HepG2 (cell line): ENCODE results near the gene NEU4. TPM values are rescaled to one million over a fixed set of nuclear protein-coding genes. Genes with fewer than 3 reads are reported as not detected.

Experiments used
- CEBPB ChIP-seq: IDR thresholded peaks from 2 replicates; pipeline ENCODE4 v1.6.1; 2011; ENCODE audit warnings: low read depth, low read length, improper control_type of control experiment, borderline replicate concordance
- GABPB1 ChIP-seq: IDR thresholded peaks from 2 replicates; pipeline ENCODE4 v1.6.1; 2016; ENCODE audit warnings: mild to moderate bottlenecking, missing genetic modification reagents, moderate library complexity, missing compliant biosample characterization
- KDM5B ChIP-seq: sonication (generic); formaldehyde crosslinking; IDR thresholded peaks from 2 replicates; pipeline ENCODE4 v1.4.0; 2020; ENCODE audit warnings: missing genetic modification reagents, mild to moderate bottlenecking, borderline replicate concordance
- NAIF1 ChIP-seq: sonication (generic); formaldehyde crosslinking; IDR thresholded peaks from 2 replicates; pipeline ENCODE4 v1.5.0; 2020; ENCODE audit warnings: mild to moderate bottlenecking, missing genetic modification reagents, borderline replicate concordance
- RFX3 ChIP-seq: IDR thresholded peaks from 2 replicates; pipeline ENCODE4 v1.6.1; 2016; ENCODE audit warnings: missing biosample characterization, missing genetic modification reagents
- SALL2 ChIP-seq: sonication (generic); formaldehyde crosslinking; IDR thresholded peaks from 2 replicates; pipeline ENCODE4 v1.8.1; 2023; ENCODE audit warnings: mild to moderate bottlenecking, missing genetic modification reagents, inconsistent platforms
- SOX6 ChIP-seq, 2 experiments: fragments of 450-650 bp in 1 of 2; sonication (generic) in 1 of 2; formaldehyde crosslinking in 1 of 2; IDR thresholded peaks; 2 replicates each; pipeline versions ENCODE4 v1.4.0 to v1.6.1; 2017 to 2020; ENCODE audit warnings: antibody characterized with exemption in 1 of 2, mild to moderate bottlenecking in 1 of 2, missing genetic modification reagents in 1 of 2
- TBX2 ChIP-seq: sonication (generic); formaldehyde crosslinking; IDR thresholded peaks from 2 replicates; pipeline ENCODE4 v1.5.0; 2020; ENCODE audit warnings: missing genetic modification reagents, mild to moderate bottlenecking, borderline replicate concordance
- ZNF263 ChIP-seq: sonication (generic); formaldehyde crosslinking; IDR thresholded peaks from 2 replicates; pipeline ENCODE4 v1.4.0; 2020; ENCODE audit warnings: missing genetic modification reagents
- ZNF333 ChIP-seq: sonication (generic); formaldehyde crosslinking; IDR thresholded peaks from 2 replicates; pipeline ENCODE4 v1.4.0; 2020; ENCODE audit warnings: mild to moderate bottlenecking, missing genetic modification reagents, borderline replicate concordance
- ZNF615 ChIP-seq: sonication (generic); formaldehyde crosslinking; IDR thresholded peaks from 2 replicates; pipeline ENCODE4 v1.5.0; 2020; ENCODE audit warnings: mild to moderate bottlenecking, missing genetic modification reagents, borderline replicate concordance
- ZNF619 ChIP-seq: sonication (generic); formaldehyde crosslinking; IDR thresholded peaks from 2 replicates; pipeline ENCODE4 v1.4.0; 2020; ENCODE audit warnings: mild to moderate bottlenecking, missing genetic modification reagents
- ZNF747 ChIP-seq: sonication (generic); formaldehyde crosslinking; IDR thresholded peaks from 2 replicates; pipeline ENCODE4 v1.8.1; 2023; ENCODE audit warnings: missing genetic modification reagents, mild to moderate bottlenecking, borderline replicate concordance
- ZNF788 ChIP-seq: sonication (generic); formaldehyde crosslinking; IDR thresholded peaks from 2 replicates; pipeline ENCODE4 v1.5.0; 2020; ENCODE audit warnings: mild to moderate bottlenecking, missing genetic modification reagents, borderline replicate concordance
- polyA plus RNA-seq, 8 experiments: library from polyadenylated mRNA; depleted of rRNA in 3 of 8; stranded (reverse) in 7 of 8; unstranded in 1 of 8; fragments of >200 nt; fragmentation: Illumina TruSeq in 4 of 8; extraction: Trizol in 4 of 8; gene quantifications; 2 replicates each; pipeline versions ENCODE4 v1.2.1 to v1.2.3, GENCODE V29; 2011 to 2016; ENCODE audit warnings: low read depth in 4 of 8, missing spikeins in 1 of 8, mixed read lengths in 1 of 8; ENCODE audit not compliant: insufficient read depth in 1 of 8
- total RNA-seq, 5 experiments: library from RNA; depleted of rRNA; stranded (reverse); fragments of >200 nt; fragmentation: Illumina TruSeq; extraction: Trizol; gene quantifications; 2 replicates each; pipeline ENCODE4 v1.2.3, GENCODE V29; 2016; ENCODE audit warnings: low read depth in 1 of 5
- TF ChIP-seq, protein P1 (sequence below): sonication (generic); formaldehyde crosslinking; IDR thresholded peaks from 2 replicates; pipeline ENCODE4 v1.8.0; 2022; ENCODE audit warnings: mild to moderate bottlenecking, missing genetic modification reagents, borderline replicate concordance
- TF ChIP-seq, protein P2 (sequence below): sonication (generic); formaldehyde crosslinking; IDR thresholded peaks from 2 replicates; pipeline ENCODE4 v1.5.0; 2020; ENCODE audit warnings: mild to moderate bottlenecking, missing genetic modification reagents
- TF ChIP-seq, protein P3 (sequence below): sonication (generic); formaldehyde crosslinking; IDR thresholded peaks from 2 replicates; pipeline ENCODE4 v1.4.0; 2020; ENCODE audit warnings: missing genetic modification reagents
- TF ChIP-seq, protein P4 (sequence below): sonication (generic); formaldehyde crosslinking; conservative IDR thresholded peaks from 2 replicates; pipeline ENCODE4 v1.4.0; 2020; ENCODE audit warnings: missing genetic modification reagents
- TF ChIP-seq, protein P5 (sequence below): conservative IDR thresholded peaks from 2 replicates; pipeline ENCODE4 v1.6.1; 2018; ENCODE audit warnings: missing genetic modification reagents

The NEU4 gene
- total and polyA plus RNA-seq, 2 of the 13 experiments (the other 11 are each of a cell fraction or from before 2014, with no cell fraction given), result 53.5 to 107 TPM

DNA sequence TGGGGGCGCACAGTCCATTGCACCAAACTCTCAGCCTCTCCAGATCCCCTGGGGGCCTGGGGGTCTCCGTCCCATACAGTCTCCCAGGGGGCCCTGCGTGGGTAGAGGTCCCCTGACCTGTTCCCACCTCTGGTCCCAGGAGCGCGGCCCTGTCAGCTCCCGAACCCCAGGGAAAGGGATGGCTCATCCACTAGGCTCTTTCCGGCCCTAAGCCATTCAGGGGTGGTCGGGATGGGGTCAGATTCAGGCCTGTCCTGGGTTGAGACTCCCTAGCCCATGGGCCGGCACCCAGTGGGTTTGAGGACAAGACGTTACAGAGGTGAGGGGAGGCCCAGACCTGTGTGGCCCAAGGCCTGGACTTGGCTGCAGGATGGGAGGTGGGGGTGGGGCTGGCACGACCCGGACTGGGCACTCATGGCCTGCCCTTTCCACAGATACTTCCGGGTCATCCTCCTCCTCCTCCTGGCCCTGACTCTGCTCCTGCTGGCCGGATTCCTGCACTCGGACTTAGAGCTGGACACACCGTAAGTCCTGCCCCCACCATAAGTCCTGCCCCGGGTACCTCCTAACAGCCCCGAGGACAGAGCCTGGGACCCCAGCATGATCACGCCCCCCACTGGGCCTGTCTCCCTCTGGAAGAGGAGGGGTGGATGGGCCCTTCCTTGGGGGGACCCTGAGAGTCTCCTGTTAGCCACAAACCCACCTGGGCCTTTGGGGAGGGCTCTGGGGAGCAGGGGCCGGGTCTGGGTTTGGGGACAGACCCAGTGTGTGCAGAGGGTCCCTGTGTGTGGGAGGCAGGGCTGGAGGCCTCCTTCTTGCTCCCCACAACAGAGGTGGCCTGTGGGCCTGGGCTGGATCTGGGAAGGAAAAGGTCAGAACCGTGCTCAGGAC lies 10.1 kb upstream of the NEU4 start (continued):
- TF ChIP-seq, protein P1, sequence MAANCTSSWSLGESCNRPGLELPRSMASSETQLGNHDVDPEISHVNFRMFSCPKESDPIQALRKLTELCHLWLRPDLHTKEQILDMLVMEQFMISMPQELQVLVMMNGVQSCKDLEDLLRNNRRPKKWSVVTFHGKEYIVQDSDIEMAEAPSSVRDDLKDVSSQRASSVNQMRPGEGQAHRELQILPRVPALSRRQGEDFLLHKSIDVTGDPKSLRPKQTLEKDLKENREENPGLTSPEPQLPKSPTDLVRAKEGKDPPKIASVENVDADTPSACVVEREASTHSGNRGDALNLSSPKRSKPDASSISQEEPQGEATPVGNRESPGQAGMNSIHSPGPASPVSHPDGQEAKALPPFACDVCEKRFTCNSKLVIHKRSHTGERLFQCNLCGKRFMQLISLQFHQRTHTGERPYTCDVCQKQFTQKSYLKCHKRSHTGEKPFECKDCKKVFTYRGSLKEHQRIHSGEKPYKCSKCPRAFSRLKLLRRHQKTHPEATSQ, result no peak
- TF ChIP-seq, protein P2, sequence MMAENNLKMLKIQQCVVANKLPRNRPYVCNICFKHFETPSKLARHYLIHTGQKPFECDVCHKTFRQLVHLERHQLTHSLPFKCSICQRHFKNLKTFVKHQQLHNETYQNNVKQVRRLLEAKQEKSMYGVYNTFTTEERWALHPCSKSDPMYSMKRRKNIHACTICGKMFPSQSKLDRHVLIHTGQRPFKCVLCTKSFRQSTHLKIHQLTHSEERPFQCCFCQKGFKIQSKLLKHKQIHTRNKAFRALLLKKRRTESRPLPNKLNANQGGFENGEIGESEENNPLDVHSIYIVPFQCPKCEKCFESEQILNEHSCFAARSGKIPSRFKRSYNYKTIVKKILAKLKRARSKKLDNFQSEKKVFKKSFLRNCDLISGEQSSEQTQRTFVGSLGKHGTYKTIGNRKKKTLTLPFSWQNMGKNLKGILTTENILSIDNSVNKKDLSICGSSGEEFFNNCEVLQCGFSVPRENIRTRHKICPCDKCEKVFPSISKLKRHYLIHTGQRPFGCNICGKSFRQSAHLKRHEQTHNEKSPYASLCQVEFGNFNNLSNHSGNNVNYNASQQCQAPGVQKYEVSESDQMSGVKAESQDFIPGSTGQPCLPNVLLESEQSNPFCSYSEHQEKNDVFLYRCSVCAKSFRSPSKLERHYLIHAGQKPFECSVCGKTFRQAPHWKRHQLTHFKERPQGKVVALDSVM, result no peak
- TF ChIP-seq ZNF788 (CRISPR knock-in tag), result 0 out of 2 replicates have a peak, but pooled peaks have one; percentile 17
- TF ChIP-seq NAIF1 (CRISPR knock-in tag), result no peak
- TF ChIP-seq ZNF747 (CRISPR knock-in tag), result no peak
- no peak for TF ChIP-seq SALL2 (CRISPR knock-in tag)
- TF ChIP-seq, protein P3, sequence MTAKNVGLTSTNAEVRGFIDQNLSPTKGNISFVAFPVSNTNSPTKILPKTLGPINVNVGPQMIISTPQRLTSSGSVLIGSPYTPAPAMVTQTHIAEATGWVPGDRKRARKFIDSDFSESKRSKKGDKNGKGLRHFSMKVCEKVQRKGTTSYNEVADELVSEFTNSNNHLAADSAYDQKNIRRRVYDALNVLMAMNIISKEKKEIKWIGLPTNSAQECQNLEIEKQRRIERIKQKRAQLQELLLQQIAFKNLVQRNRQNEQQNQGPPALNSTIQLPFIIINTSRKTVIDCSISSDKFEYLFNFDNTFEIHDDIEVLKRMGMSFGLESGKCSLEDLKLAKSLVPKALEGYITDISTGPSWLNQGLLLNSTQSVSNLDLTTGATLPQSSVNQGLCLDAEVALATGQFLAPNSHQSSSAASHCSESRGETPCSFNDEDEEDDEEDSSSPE (CRISPR knock-in tag), result no peak
- TF ChIP-seq TBX2, result 0 out of 2 replicates have a peak, but pooled peaks have one; percentile 29
- TF ChIP-seq ZNF333 (CRISPR knock-in tag), result 0 out of 2 replicates have a peak, but pooled peaks have one; percentile 51
- TF ChIP-seq KDM5B, result 0 out of 2 replicates have a peak, but pooled peaks have one; percentile 61
- peak; percentile 88 for TF ChIP-seq GABPB1 (CRISPR knock-in tag)
- TF ChIP-seq ZNF615, result no peak
- no peak for TF ChIP-seq SOX6 (IDR thresholded peaks at IDR 0.05)
- TF ChIP-seq SOX6 (CRISPR knock-in tag; IDR thresholded peaks at IDR 0.05), result no peak
- TF ChIP-seq, protein P4, sequence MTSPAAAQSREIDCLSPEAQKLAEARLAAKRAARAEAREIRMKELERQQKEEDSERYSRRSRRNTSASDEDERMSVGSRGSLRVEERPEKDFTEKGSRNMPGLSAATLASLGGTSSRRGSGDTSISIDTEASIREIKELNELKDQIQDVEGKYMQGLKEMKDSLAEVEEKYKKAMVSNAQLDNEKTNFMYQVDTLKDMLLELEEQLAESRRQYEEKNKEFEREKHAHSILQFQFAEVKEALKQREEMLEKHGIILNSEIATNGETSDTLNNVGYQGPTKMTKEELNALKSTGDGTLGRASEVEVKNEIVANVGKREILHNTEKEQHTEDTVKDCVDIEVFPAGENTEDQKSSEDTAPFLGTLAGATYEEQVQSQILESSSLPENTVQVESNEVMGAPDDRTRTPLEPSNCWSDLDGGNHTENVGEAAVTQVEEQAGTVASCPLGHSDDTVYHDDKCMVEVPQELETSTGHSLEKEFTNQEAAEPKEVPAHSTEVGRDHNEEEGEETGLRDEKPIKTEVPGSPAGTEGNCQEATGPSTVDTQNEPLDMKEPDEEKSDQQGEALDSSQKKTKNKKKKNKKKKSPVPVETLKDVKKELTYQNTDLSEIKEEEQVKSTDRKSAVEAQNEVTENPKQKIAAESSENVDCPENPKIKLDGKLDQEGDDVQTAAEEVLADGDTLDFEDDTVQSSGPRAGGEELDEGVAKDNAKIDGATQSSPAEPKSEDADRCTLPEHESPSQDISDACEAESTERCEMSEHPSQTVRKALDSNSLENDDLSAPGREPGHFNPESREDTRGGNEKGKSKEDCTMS, result no peak
- TF ChIP-seq ZNF619 (CRISPR knock-in tag), result no peak
- TF ChIP-seq RFX3 (CRISPR knock-in tag), result no peak
- 0 out of 2 replicates have a peak, but pooled peaks have one; percentile 30 for TF ChIP-seq ZNF263 (CRISPR knock-in tag)
- TF ChIP-seq, protein P5, sequence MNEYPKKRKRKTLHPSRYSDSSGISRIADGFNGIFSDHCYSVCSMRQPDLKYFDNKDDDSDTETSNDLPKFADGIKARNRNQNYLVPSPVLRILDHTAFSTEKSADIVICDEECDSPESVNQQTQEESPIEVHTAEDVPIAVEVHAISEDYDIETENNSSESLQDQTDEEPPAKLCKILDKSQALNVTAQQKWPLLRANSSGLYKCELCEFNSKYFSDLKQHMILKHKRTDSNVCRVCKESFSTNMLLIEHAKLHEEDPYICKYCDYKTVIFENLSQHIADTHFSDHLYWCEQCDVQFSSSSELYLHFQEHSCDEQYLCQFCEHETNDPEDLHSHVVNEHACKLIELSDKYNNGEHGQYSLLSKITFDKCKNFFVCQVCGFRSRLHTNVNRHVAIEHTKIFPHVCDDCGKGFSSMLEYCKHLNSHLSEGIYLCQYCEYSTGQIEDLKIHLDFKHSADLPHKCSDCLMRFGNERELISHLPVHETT (CRISPR knock-in tag), result no peak
- TF ChIP-seq CEBPB, result no peak
